ENCODE results near the gene TCF12.
A peak's percentile ranks its signal among the peaks of the same experiment; 100 is the strongest.

Gene TCF12

DNA sequence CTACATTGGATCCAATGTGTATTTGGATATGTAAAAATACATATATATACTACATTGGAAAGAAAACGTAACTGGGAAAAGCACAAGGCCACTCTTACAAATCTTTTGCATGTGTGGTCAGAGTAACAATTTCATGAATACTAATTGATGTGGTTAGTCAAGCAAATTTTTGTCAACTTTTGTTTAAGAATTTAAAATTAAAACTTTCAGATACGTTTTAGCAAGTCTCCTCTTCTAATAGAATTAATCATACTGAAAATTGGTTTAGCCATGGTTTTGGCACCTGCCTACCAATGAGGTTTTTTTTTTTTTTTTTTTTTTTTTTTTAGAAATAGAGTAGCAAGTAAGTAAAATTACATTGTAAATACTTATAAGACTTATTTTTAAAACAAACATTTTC is 304.9 kb downstream of the TCF12 start:
- DNase-seq = no peak

DNA sequence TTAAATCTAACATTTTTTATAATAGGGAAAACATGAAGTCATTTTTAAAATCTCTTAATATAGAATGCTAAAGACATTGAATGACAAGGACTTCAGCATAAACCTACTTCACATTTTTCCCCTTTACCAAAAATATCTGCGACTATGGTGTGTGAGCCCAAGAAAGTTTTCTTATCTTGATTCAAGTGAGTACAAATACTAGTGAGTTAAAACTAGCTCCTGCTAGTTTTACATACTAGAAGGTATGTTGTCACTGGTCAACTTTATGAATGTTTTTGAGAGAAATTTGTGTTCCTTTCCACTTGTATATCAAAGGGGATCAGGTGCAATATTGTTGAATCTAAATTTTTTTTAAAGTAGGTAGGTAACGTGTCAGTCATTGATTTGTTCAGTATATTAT is 305.4 kb downstream of the TCF12 start:
- no peak for DNase-seq

- DNase-seq = no peak
Observed at GRCh38 chr15:57224664-57225063, 306.2 kb downstream of the TCF12 start.

DNA sequence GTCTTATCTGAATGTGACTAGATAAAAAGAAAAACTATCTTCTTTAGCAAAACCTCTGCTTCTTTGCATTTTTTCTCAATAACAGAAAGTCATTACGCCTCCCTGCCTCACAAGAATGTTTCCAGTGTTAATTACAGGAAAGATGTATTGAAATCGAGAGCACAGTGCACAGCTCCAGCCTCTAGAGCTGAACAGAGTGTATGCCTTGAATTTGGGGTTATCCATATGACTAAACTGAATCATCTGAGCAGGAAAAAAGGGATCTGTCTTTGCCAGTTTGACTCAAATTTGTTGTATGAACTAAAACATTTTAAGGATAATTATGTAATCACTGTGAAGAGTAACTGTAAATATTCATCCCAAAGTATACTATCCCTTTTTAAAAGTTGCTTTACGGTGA is 308.7 kb downstream of the TCF12 start:
- no peak for DNase-seq

- no peak for DNase-seq
Observed at GRCh38 chr15:57227899-57228298, 309.5 kb downstream of the TCF12 start.

DNA sequence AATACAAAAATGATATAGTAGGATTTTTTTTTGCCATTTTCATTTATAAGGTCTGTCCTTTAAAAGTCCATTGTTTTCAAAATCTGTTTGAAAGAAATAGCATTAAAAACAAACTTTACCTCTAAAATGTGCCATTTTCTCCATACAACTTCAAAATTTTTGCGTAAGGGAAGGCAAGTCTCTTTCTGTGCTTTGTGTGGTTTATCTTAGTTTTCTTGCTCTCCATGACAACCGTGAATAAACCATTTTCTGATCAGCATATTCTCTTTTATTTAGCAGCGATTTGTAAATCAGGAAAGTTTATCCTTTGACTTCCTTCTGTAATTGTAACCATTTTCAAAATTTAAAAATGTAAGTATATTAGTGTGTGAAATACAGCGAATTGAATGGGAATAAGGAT is 310.0 kb downstream of the TCF12 start:
- DNase-seq = no peak

- no peak for DNase-seq
Observed at GRCh38 chr15:57229051-57229450, 310.6 kb downstream of the TCF12 start.

DNA sequence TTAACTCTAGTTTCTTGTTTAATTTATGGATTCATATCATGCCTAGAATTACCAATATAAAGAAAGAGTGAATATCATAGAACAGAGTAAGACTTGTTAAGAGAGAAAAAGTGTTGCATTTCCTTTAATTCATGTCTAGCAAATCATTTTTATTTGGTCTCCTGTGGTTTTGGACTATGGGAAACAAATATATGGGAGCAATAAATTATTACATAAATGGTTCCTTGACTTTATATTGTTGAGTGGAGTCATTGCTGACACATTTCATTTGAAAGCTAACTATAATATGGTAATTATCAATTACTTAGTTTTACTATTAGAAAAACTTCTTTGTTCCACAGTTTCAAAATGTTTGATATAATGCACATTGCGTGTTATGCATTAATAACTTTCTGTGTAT is 313.1 kb downstream of the TCF12 start:
- DNase-seq = no peak

- no peak for DNase-seq
Observed at GRCh38 chr15:57234156-57234555, 315.7 kb downstream of the TCF12 start.

DNA sequence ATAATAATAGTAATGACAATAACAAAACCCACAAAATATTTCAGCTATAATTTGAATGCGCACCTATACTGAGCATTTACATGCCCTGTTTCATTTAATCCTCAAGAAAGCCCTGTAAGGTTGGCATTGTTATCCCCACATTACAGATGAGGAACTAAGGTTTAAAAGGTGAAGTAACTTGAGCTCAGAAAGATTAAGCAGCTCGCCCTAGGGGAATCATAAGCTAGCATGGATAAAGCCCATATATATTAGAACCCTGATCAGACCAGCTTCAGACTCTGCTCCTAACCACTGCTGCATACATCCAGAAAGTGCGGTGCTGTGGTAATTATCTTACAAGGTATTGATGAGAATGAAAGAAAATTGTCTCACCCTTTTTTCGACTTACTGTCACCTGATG is 316.7 kb downstream of the TCF12 start:
- no peak for DNase-seq

DNA sequence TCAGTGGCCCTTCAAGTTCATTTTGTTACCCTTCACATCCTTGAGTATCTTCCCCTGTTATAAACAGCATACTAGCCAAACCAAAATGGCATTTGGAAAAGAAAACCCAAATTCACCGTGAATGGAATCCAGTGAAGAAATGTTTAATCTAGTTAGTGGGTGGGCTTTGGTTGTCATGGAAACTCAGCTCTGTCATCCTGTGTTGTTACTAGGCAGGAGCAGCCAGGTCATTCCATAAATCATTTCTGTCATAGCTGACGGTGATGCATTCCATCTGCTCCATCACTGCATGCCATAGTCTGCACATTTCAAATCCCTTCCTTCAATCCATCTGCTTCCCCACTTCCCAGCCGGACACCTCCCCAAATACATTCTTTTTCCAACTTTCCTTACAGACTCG is 317.4 kb downstream of the TCF12 start:
- peak; percentile 60 for DNase-seq

GRCh38 chr15:57236561-57237300 is 318.3 kb downstream of the TCF12 start:
- DNase-seq = no peak

DNA sequence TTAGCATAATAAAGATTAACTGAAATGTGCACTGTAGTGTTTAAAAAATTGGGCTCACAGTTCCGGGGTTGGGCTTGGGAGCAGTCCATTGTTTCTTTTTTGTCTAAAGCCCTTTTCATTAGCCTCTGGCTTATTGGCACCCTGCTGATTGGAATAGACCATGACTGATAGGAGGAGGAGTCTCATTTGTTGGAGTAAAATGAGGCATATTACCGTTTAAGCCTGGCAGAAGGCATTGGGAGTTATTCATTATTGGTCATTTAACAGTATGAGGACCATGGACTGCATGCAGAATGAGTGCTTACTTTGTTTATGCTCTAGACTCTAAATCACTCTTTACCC is 318.8 kb downstream of the TCF12 start:
- DNase-seq = no peak

DNA sequence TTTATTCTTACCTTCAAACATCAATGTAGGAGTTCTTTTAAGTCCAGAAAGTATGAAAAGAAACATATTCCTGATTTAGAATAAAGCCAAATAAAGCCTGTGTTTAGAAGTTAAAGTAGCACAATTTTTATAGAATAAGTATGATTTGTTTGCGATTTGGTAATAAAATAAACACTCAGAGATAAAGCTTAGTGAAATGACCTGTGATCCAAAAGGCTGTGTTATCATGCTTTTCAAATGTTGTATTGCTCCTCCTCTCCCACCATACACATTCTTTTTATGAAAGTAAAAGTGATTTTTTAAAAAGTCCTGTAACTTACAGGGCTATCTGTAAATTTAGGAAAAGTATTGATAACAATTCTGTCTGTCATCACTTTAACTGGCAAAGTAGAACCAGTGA is 319.2 kb downstream of the TCF12 start:
- no peak for DNase-seq

GRCh38 chr15:57245130-57245529 is 326.7 kb downstream of the TCF12 start:
- peak; percentile 74 for DNase-seq

- DNase-seq = no peak
Observed at GRCh38 chr15:57245714-57246113, 327.3 kb downstream of the TCF12 start.

DNA sequence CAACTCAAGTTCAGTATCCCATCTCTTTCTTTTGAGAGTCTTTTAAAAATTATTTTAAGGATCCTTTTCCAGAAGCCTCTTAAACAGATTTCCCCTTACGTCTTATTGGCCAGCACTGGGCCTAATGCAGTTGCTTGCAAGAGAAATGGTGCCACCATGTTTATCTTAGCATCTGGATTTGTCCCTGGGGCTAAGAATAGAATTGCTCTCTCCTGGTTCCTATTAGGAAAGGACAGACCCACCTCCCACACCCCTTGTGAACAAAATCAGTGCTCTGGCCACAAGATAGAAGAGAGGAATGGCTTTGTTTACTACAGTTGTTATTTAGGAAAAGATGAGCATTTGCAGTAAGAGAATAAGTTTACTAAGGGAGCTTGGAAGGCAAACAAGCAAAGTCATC is 329.6 kb downstream of the TCF12 start:
- DNase-seq = no peak

DNA sequence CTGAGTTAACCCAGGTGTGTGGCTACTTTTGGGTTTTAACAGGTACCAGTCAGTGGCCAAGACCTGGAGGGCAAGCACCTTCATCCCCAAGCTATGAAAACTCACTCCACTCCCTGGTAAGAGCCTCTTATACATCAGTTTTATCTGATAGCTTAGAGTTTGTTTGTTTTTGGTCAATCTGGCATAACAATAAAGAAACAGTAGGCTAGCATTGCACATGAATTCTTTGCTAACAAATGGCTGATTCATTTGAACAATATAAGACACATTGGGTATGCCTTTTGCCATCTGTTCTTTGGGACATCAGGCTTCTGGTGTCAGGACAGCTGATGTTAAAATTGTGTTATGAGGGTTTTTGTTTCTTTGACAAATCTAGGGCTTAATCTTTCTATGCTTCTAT is 332.9 kb downstream of the TCF12 start:
- no peak for DNase-seq

DNA sequence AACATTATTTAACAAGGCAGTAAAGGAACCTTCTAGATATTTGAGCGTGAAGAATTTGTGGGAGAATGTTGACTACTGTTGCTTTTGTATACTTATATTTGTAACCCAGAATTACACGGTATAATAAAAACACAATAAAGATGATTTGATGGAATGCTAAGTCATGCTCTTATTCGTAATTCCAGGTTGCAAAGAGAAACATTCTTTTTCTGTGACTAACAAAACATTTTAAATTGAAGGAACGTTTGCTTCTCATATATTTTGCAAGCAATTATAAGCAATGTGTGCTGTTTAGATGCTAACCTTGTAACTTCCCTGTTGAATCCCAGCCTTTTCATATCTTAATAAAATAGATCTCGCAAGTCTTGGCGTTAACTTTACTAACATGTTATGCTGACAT is 333.5 kb downstream of the TCF12 start:
- no peak for DNase-seq

- no peak for DNase-seq
Observed at GRCh38 chr15:57253082-57253481, 334.6 kb downstream of the TCF12 start.

GRCh38 chr15:57253500-57253899 is 335.1 kb downstream of the TCF12 start:
- no peak for DNase-seq

GRCh38 chr15:57255751-57256341 is 337.4 kb downstream of the TCF12 start:
- DNase-seq = no peak

- DNase-seq = no peak
Observed at GRCh38 chr15:57256939-57257338, 338.5 kb downstream of the TCF12 start.

GRCh38 chr15:57259568-57260040 is 341.2 kb downstream of the TCF12 start:
- DNase-seq = no peak

DNA sequence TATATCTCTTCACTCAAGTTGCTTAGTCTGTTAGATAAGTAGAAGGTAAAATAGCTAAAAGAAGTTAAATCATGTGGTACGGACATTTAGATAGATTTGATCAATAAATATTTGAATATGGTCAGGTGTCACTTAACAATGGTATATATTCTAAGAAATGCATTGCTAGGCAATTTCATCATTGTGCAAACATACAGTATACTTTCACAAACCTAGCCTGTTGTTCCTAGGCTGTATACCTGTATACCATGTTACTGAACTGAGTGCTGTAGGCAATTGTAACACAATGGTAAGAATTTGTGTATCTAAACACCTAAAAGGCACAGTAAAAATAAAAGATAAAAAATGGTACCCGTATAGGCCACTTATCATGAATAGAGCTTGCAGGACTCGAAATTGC is 345.1 kb downstream of the TCF12 start:
- DNase-seq = no peak

Measured in right hindlimb (tissue), 1 donor.